K562 (cell line): Measurements from ENCODE around the gene MRPL28. TPM values are rescaled to one million over a fixed set of nuclear protein-coding genes. Genes with fewer than 3 reads are reported as not detected.

ENCODE experiments used
- CREM ChIP-seq: IDR thresholded peaks from 2 replicates; pipeline ENCODE4 v1.6.1; 2014; ENCODE audit warnings: antibody characterized with exemption, low read depth
- DLX4 ChIP-seq: fragments of 250-450 bp; sonication (Bioruptor Pico); IDR thresholded peaks from 2 replicates; pipeline ENCODE4 v1.6.1; 2021; ENCODE audit warnings: mild to moderate bottlenecking
- FOXP4 ChIP-seq: sonication (generic); formaldehyde crosslinking; IDR thresholded peaks from 2 replicates; pipeline ENCODE4 v1.8.0; 2022; ENCODE audit warnings: mild to moderate bottlenecking, missing genetic modification reagents, borderline replicate concordance
- GTF2A2 ChIP-seq: IDR thresholded peaks from 2 replicates; pipeline ENCODE4 v1.6.1; 2016; ENCODE audit warnings: mild to moderate bottlenecking, missing genetic modification characterization, missing compliant biosample characterization
- KLF1 ChIP-seq: fragments of 450-650 bp; IDR thresholded peaks from 2 replicates; pipeline ENCODE4 v1.6.1; 2016; ENCODE audit warnings: missing genetic modification characterization, missing compliant biosample characterization
- L3MBTL2 ChIP-seq: fragments of 450-650 bp; IDR thresholded peaks from 2 replicates; pipeline ENCODE4 v1.6.1; 2016; ENCODE audit warnings: mild to moderate bottlenecking, moderate library complexity
- RBM34 ChIP-seq: fragments of 200-400 bp; formaldehyde crosslinking; IDR thresholded peaks from 2 replicates; pipeline ENCODE4 v1.6.1; 2018; ENCODE audit warnings: low read length, borderline replicate concordance; ENCODE audit not compliant: insufficient read depth
- THAP7 ChIP-seq: fragments of 250-450 bp; sonication (Bioruptor Pico); IDR thresholded peaks from 2 replicates; pipeline ENCODE4 v1.5.0; 2021
- ZBTB33 ChIP-seq: sonication (generic); formaldehyde crosslinking; IDR thresholded peaks from 2 replicates; pipeline ENCODE4 v1.8.1; 2023; ENCODE audit warnings: mild to moderate bottlenecking, missing genetic modification reagents
- ZBTB7A ChIP-seq: IDR thresholded peaks from 2 replicates; pipeline ENCODE4 v1.6.1; 2011; ENCODE audit warnings: low read depth, mild to moderate bottlenecking, low read length, moderate library complexity, borderline replicate concordance; ENCODE audit not compliant: control insufficient read depth
- ZNF174 ChIP-seq: fragments of 250-450 bp; sonication (Bioruptor Pico); IDR thresholded peaks from 2 replicates; pipeline ENCODE4 v1.4.0; 2020; ENCODE audit warnings: mild to moderate bottlenecking
- ZNF318 ChIP-seq, 2 experiments: fragments of 450-650 bp; IDR thresholded peaks; 2 replicates each; pipeline ENCODE4 v1.6.1; 2016; ENCODE audit warnings: mild to moderate bottlenecking in 2 of 2, borderline replicate concordance in 1 of 2, low read depth in 1 of 2, moderate library complexity in 1 of 2
- ZNF717 ChIP-seq: fragments of 250-450 bp; sonication (Bioruptor Pico); IDR thresholded peaks from 2 replicates; pipeline ENCODE4 v1.5.0; 2021
- polyA plus RNA-seq, 8 experiments: library from polyadenylated mRNA; depleted of rRNA in 4 of 8; stranded (reverse) in 5 of 8; unstranded in 3 of 8; fragments of >200 nt; fragmentation: Nextera tagmentation in 2 of 8; fragmentation: Illumina TruSeq in 1 of 8; extraction: Ambion mirVana in 2 of 8; extraction: Trizol in 1 of 8; gene quantifications; 2 replicates each; pipeline versions ENCODE4 v1.2.1 to v1.2.3, GENCODE V29; 2011 to 2014; ENCODE audit warnings: inconsistent platforms in 1 of 8, missing spikeins in 1 of 8
- total RNA-seq, 7 experiments: library from RNA; depleted of rRNA in 6 of 7; stranded (reverse); fragments of >200 nt in 6 of 7; fragmentation: Illumina TruSeq in 2 of 7; extraction: Trizol in 2 of 7; gene quantifications; 2 replicates each; pipeline versions ENCODE4 v1.2.1 to v1.2.3, GENCODE V29; 2011 to 2021; ENCODE audit warnings: low replicate concordance in 1 of 7

Gene MRPL28
- total and polyA plus RNA-seq, 9 of the 15 experiments (the other 6 are each of a cell fraction or from before 2014, with no cell fraction given), result 2.5 to 323 (median 175) TPM

- no peak for TF ChIP-seq ZNF318 (IDR thresholded peaks at IDR 0.05; ENCODE audit: borderline replicate concordance in 1 of 2, low read depth in 1 of 2)
- TF ChIP-seq ZBTB33 (CRISPR knock-in tag), result 0 out of 2 replicates have a peak, but pooled peaks have one; percentile 66
- 0 out of 2 replicates have a peak, but pooled peaks have one; percentile 20 for TF ChIP-seq CREM
- no peak for TF ChIP-seq RBM34
- no peak for TF ChIP-seq DLX4
- no peak for TF ChIP-seq ZNF174 (CRISPR knock-in tag)
- no peak for TF ChIP-seq GTF2A2 (tag)
- no peak for TF ChIP-seq THAP7 (CRISPR knock-in tag)
- 0 out of 2 replicates have a peak, but pooled peaks have one; percentile 15 for TF ChIP-seq L3MBTL2
- TF ChIP-seq ZBTB7A, result no peak; the same call in 1 of the 2 replicates
- TF ChIP-seq ZNF717, result no peak
- no peak for TF ChIP-seq FOXP4 (CRISPR knock-in tag)
- no peak for TF ChIP-seq KLF1
These were observed 28.4 kb upstream of the MRPL28 start (continued) for GRCh38 chr16:398561-399339.
